ENCODE results near the gene VPS13A.

GRCh38 chr9:77162366-77162765, 15.0 kb upstream of the VPS13A start:
- no peak for TF ChIP-seq POLR2A (IDR thresholded peaks at IDR 0.05; ENCODE audit: low read depth)
- no peak for TF ChIP-seq CTCF (IDR thresholded peaks at IDR 0.05)
- TF ChIP-seq EP300 (IDR thresholded peaks at IDR 0.05): no peak

All from esophagus muscularis mucosa (tissue), 4 donors.